Muscle of back (tissue), 11 donors: ENCODE data around the gene SHANK2. TPM values are rescaled to one million over a fixed set of nuclear protein-coding genes. Genes with fewer than 3 reads are reported as not detected.

Experiments used
- DNase-seq, 3 donors: peaks; one replicate each; pipeline versions ENCODE4 v3.0.0 to v3.0.0-alpha.2; 2013
- polyA plus RNA-seq, 10 donors: library from polyadenylated mRNA; unstranded; fragments of 120-200 nt; gene quantifications; one replicate each; pipeline ENCODE4 v1.2.1, GENCODE V29; 2013; ENCODE audit not compliant: insufficient read length in 10 of 10

SHANK2 gene
- polyA plus RNA-seq, 10 donors = 0.76 to 2.3 (median 1.4) TPM

GRCh38 chr11:71222318-71223080 lies 29.9 kb downstream of the SHANK2 start:
- DNase-seq = peak in 1 of 3 donors; percentile 54

- DNase-seq = no peak
Measured at GRCh38 chr11:71221821-71222220, 30.6 kb downstream of the SHANK2 start.

GRCh38 chr11:71221201-71221600 lies 31.2 kb downstream of the SHANK2 start:
- DNase-seq = no peak

GRCh38 chr11:71218789-71219499 lies 33.4 kb downstream of the SHANK2 start:
- DNase-seq = no peak

- no peak for DNase-seq
Measured at GRCh38 chr11:71215425-71215965, 36.9 kb downstream of the SHANK2 start.

GRCh38 chr11:71214553-71215424 lies 37.6 kb downstream of the SHANK2 start:
- no peak for DNase-seq

- no peak for DNase-seq
Measured at GRCh38 chr11:71213696-71214552, 38.5 kb downstream of the SHANK2 start.

GRCh38 chr11:71212871-71213559 lies 39.4 kb downstream of the SHANK2 start:
- peak; percentile 40 to 84 (median 42) for DNase-seq

GRCh38 chr11:71211631-71212030 lies 40.7 kb downstream of the SHANK2 start:
- no peak for DNase-seq

GRCh38 chr11:71210861-71211260 lies 41.5 kb downstream of the SHANK2 start:
- DNase-seq = no peak

GRCh38 chr11:71209656-71210055 lies 42.7 kb downstream of the SHANK2 start:
- DNase-seq = no peak

GRCh38 chr11:71209181-71209580 lies 43.2 kb downstream of the SHANK2 start:
- DNase-seq = no peak

GRCh38 chr11:71208011-71208774 lies 44.2 kb downstream of the SHANK2 start:
- DNase-seq = no peak

GRCh38 chr11:71207563-71207962 lies 44.8 kb downstream of the SHANK2 start:
- DNase-seq = no peak

- peak; percentile 20 to 85 (median 48) for DNase-seq
Measured at GRCh38 chr11:71206186-71206585, 46.2 kb downstream of the SHANK2 start.

GRCh38 chr11:71204748-71205664 lies 47.4 kb downstream of the SHANK2 start:
- DNase-seq = no peak

GRCh38 chr11:71204294-71204693 lies 48.1 kb downstream of the SHANK2 start:
- DNase-seq = no peak

- no peak for DNase-seq
Measured at GRCh38 chr11:71203681-71204080, 48.7 kb downstream of the SHANK2 start.
